Hepatocyte (in vitro differentiated cells): ENCODE data around the gene HNRNPK.

Source experiments
- CTCF ChIP-seq: fragments of 200-600 bp; sonication (generic); IDR thresholded peaks from 2 replicates; pipeline ENCODE4 v1.5.1; 2016; ENCODE audit warnings: antibody characterized with exemption, mild to moderate bottlenecking; ENCODE audit not compliant: poor library complexity
- EZH2 ChIP-seq: fragments of 200-600 bp; sonication (generic); IDR thresholded peaks from 2 replicates; pipeline ENCODE4 v1.6.1; 2016; ENCODE audit warnings: antibody characterized with exemption, mild to moderate bottlenecking, borderline replicate concordance
- EZH2phosphoT487 ChIP-seq: fragments of 200-600 bp; sonication (generic); IDR thresholded peaks from one replicate; pipeline ENCODE4 v1.6.1; 2018; ENCODE audit warnings: antibody characterized with exemption, mild to moderate bottlenecking, low read depth, moderate library complexity; ENCODE audit not compliant: unreplicated experiment, severe bottlenecking

DNA sequence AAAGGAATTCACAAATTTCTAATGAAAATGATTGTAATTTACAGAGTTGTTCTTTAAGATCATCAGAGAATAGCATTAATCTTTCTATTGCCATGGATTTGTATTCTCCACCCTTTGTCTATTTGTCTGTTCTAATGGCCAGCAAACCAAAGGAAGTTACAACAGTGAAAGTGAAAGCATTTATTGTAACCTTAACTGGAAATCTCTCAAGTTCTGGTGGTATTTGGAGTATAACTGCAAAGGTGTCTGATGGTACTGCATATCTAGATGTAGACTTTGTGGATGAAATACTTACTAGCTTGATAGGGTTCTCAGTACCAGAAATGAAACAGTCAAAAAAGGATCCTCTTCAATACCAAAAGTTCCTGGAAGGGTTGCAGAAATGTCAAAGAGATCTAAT, 22.3 kb upstream of the HNRNPK start:
- TF ChIP-seq CTCF (no peak), EZH2 (no peak), EZH2phosphoT487 (no peak)
